ENCODE data around the gene PAX3.

PAX3 gene

GRCh38 chr2:222169346-222169745 is 129.5 kb downstream of the PAX3 start:
- H2AFZ ChIP-seq (ENCODE audit: low read depth, low read length), result no peak overlapping the region
- no peaks in the 10 kb centered on the region for H4K20me1 ChIP-seq (ENCODE audit: insufficient read depth, low read length)
- H3K36me3 ChIP-seq (replicated peaks; ENCODE audit: low read depth, low read length), result no peaks in the 10 kb centered on the region
- H3K27ac ChIP-seq (ENCODE audit: low read length), result no peak overlapping the region
- H3K9ac ChIP-seq (ENCODE audit: low read length), result no peak overlapping the region
- no peaks in the 10 kb centered on the region for H3K79me2 ChIP-seq (ENCODE audit: low read length)
- no peaks in the 10 kb centered on the region for H3K9me3 ChIP-seq (ENCODE audit: insufficient read depth, low read length)
- H3K4me1 ChIP-seq (ENCODE audit: low read length), result no peaks in the 10 kb centered on the region
- H3K27me3 ChIP-seq (ENCODE audit: low read depth, low read length), result 0 out of 2 replicates have a peak, but pooled peaks cover under 1% of the 10 kb centered on the region
- TF ChIP-seq CTCF (IDR thresholded peaks at IDR 0.05; ENCODE audit: low read depth, low read length) (no peak), EZH2phosphoT487 (IDR thresholded peaks at IDR 0.05; ENCODE audit: low read depth) (no peak)
- H3K4me2 ChIP-seq (ENCODE audit: low read length), result no peak overlapping the region
- no peak overlapping the region for H3K4me3 ChIP-seq (ENCODE audit: low read length)

GRCh38 chr2:222167762-222168161 is 131.0 kb downstream of the PAX3 start:
- H4K20me1 ChIP-seq (ENCODE audit: insufficient read depth, low read length), result no peaks in the 10 kb centered on the region
- no peak overlapping the region for H3K4me3 ChIP-seq (ENCODE audit: low read length)
- no peak overlapping the region for H2AFZ ChIP-seq (ENCODE audit: low read depth, low read length)
- H3K79me2 ChIP-seq (ENCODE audit: low read length), result no peaks in the 10 kb centered on the region
- no peaks in the 10 kb centered on the region for H3K9me3 ChIP-seq (ENCODE audit: insufficient read depth, low read length)
- no peaks in the 10 kb centered on the region for H3K36me3 ChIP-seq (replicated peaks; ENCODE audit: low read depth, low read length)
- no peaks in the 10 kb centered on the region for H3K4me1 ChIP-seq (ENCODE audit: low read length)
- TF ChIP-seq EZH2phosphoT487 (IDR thresholded peaks at IDR 0.05; ENCODE audit: low read depth) (no peak), CTCF (IDR thresholded peaks at IDR 0.05; ENCODE audit: low read depth, low read length) (no peak)
- no peak overlapping the region for H3K9ac ChIP-seq (ENCODE audit: low read length)
- H3K27ac ChIP-seq (ENCODE audit: low read length), result no peak overlapping the region
- no peaks in the 10 kb centered on the region for H3K27me3 ChIP-seq (ENCODE audit: low read depth, low read length)
- H3K4me2 ChIP-seq (ENCODE audit: low read length), result no peak overlapping the region

GRCh38 chr2:222160944-222161343 is 137.9 kb downstream of the PAX3 start:
- H3K4me3 ChIP-seq (ENCODE audit: low read length), result no peak overlapping the region
- no peak overlapping the region for H3K9ac ChIP-seq (ENCODE audit: low read length)
- no peaks in the 10 kb centered on the region for H3K9me3 ChIP-seq (ENCODE audit: insufficient read depth, low read length)
- H3K79me2 ChIP-seq (ENCODE audit: low read length), result no peaks in the 10 kb centered on the region
- no peaks in the 10 kb centered on the region for H3K4me1 ChIP-seq (ENCODE audit: low read length)
- H3K36me3 ChIP-seq (replicated peaks; ENCODE audit: low read depth, low read length), result no peaks in the 10 kb centered on the region
- H3K27ac ChIP-seq (ENCODE audit: low read length), result no peak overlapping the region
- TF ChIP-seq CTCF (IDR thresholded peaks at IDR 0.05; ENCODE audit: low read depth, low read length) (no peak), EZH2phosphoT487 (IDR thresholded peaks at IDR 0.05; ENCODE audit: low read depth) (no peak)
- H4K20me1 ChIP-seq (ENCODE audit: insufficient read depth, low read length), result no peaks in the 10 kb centered on the region
- no peak overlapping the region for H3K4me2 ChIP-seq (ENCODE audit: low read length)
- H3K27me3 ChIP-seq (ENCODE audit: low read depth, low read length), result no peaks in the 10 kb centered on the region
- H2AFZ ChIP-seq (ENCODE audit: low read depth, low read length), result no peak overlapping the region

GRCh38 chr2:222160125-222160524 is 138.7 kb downstream of the PAX3 start:
- no peak overlapping the region for H3K9ac ChIP-seq (ENCODE audit: low read length)
- H3K79me2 ChIP-seq (ENCODE audit: low read length), result no peaks in the 10 kb centered on the region
- no peaks in the 10 kb centered on the region for H4K20me1 ChIP-seq (ENCODE audit: insufficient read depth, low read length)
- H3K4me2 ChIP-seq (ENCODE audit: low read length), result no peak overlapping the region
- H2AFZ ChIP-seq (ENCODE audit: low read depth, low read length), result no peak overlapping the region
- no peak overlapping the region for H3K27ac ChIP-seq (ENCODE audit: low read length)
- H3K36me3 ChIP-seq (replicated peaks; ENCODE audit: low read depth, low read length), result no peaks in the 10 kb centered on the region
- TF ChIP-seq EZH2phosphoT487 (IDR thresholded peaks at IDR 0.05; ENCODE audit: low read depth) (no peak), CTCF (IDR thresholded peaks at IDR 0.05; ENCODE audit: low read depth, low read length) (no peak)
- H3K4me1 ChIP-seq (ENCODE audit: low read length), result no peaks in the 10 kb centered on the region
- no peak overlapping the region for H3K4me3 ChIP-seq (ENCODE audit: low read length)
- no peaks in the 10 kb centered on the region for H3K9me3 ChIP-seq (ENCODE audit: insufficient read depth, low read length)
- no peaks in the 10 kb centered on the region for H3K27me3 ChIP-seq (ENCODE audit: low read depth, low read length)

Measured in OCI-LY3 (cell line).